Measurements from ENCODE around the gene CD99L2.

DNA sequence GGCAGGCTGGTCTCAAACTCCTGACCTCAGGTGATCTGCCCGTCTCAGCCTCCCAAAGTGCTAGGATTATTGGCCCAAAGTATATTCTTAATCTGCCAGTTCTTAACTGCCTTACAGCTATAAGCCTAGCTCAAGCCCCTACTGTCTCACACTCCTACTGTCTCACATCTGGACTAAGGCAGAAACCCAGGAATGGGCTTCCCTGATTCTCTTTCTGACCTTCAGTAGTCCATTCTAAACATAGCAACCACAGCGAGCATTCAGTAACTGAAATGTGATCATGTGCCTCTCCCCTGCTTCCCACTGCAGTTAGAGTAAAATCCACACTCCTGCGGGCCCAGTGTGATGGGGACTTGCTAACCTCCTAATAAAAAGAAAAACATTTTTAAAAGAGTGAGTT, 146.3 kb downstream of the CD99L2 start:
- TF ChIP-seq CTCF (conservative IDR thresholded peaks at IDR 0.05; ENCODE audit: low read depth, low read length) (no peak), EZH2 (IDR thresholded peaks at IDR 0.05; ENCODE audit: borderline replicate concordance, low read depth, low read length, poor library complexity, severe bottlenecking) (no peak)

Data from A673 (cell line).